ENCODE results near the gene ANK3.

DNA sequence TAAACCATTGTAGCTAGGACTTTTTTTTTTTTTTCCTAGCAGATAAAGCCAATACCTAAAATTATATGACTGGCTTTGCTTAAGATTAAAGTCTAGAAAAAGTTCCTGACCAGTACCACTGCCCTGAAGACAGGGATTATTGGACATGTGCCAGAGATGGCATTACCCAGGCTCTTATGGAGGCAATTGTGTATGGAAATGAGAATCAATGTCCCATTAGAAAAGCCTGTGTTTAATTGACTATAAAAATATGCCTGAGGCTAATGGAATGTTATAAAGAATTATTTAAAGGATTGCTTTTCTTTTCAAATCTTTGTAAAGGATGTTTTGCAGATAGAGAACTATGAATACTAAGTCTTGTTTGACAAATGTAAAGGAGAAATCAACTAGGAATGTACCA lies 196.7 kb downstream of the ANK3 start:
- no peak for TF ChIP-seq CTCF (IDR thresholded peaks at IDR 0.05)
- TF ChIP-seq POLR2AphosphoS5 (IDR thresholded peaks at IDR 0.05), result no peak
- TF ChIP-seq POLR2A (IDR thresholded peaks at IDR 0.05), result no peak
